H1 (cell line): Measurements from ENCODE around the gene ICA1. TPM values are rescaled to one million over a fixed set of nuclear protein-coding genes. Genes with fewer than 3 reads are reported as not detected.

Experiments
- CHD7 ChIP-seq: fragments of 300-600 bp; sonication (generic); IDR thresholded peaks from 2 replicates; pipeline ENCODE4 v1.7.1; 2012; ENCODE audit warnings: low read length, moderate library complexity, mild to moderate bottlenecking, inconsistent platforms; ENCODE audit not compliant: insufficient replicate concordance
- RFX5 ChIP-seq: IDR thresholded peaks from 2 replicates; pipeline ENCODE4 v1.6.1; 2011; ENCODE audit warnings: low read depth, low read length, improper control_type of control experiment, borderline replicate concordance
- SIRT6 ChIP-seq: IDR thresholded peaks from one replicate; pipeline ENCODE4 v1.7.1; 2012; ENCODE audit warnings: low read length, inconsistent platforms
- polyA plus RNA-seq, 7 experiments: library from polyadenylated mRNA; depleted of rRNA in 3 of 7; stranded (reverse) in 5 of 7; unstranded in 2 of 7; fragments of >200 nt in 5 of 7; fragments of 200-250 nt in 2 of 7; gene quantifications; 1 replicate in 5 of 7; 2 replicates in 1 of 7; 4 replicates in 1 of 7; pipeline versions ENCODE4 v1.2.1 to v1.2.3, GENCODE V29; 2011 to 2013; ENCODE audit warnings: missing spikeins in 2 of 7, mixed read lengths in 2 of 7
- total RNA-seq: library from RNA; stranded (reverse); fragmentation: NEBNext Ultra II Directional; extraction: Animal tissue kit (Norgen Biotek cat#: 25700); gene quantifications from 2 replicates; pipeline ENCODE4 v1.2.1, GENCODE V29; 2021
- TF ChIP-seq, protein P1 (sequence below): IDR thresholded peaks from 2 replicates; pipeline ENCODE4 v1.6.1; 2012; ENCODE audit warnings: low read length, inconsistent platforms

The ICA1 gene
- total and polyA plus RNA-seq, 2 of the 8 experiments (the other 6 are each of a cell fraction or from before 2014, with no cell fraction given), result 14.9 to 37.1 TPM

- no peak for TF ChIP-seq CHD7
- TF ChIP-seq, protein P1, sequence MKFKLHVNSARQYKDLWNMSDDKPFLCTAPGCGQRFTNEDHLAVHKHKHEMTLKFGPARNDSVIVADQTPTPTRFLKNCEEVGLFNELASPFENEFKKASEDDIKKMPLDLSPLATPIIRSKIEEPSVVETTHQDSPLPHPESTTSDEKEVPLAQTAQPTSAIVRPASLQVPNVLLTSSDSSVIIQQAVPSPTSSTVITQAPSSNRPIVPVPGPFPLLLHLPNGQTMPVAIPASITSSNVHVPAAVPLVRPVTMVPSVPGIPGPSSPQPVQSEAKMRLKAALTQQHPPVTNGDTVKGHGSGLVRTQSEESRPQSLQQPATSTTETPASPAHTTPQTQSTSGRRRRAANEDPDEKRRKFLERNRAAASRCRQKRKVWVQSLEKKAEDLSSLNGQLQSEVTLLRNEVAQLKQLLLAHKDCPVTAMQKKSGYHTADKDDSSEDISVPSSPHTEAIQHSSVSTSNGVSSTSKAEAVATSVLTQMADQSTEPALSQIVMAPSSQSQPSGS, result no peak
- TF ChIP-seq RFX5, result no peak
- TF ChIP-seq SIRT6, result no peak
- TF ChIP-seq, all 59 proteins: peak for 0
These were observed 32.9 kb downstream of the ICA1 start (continued) for GRCh38 chr7:8228766-8229674.
